Stimulated activated CD4-positive, alpha-beta T cell treated with anti-CD3 and anti-CD28 coated beads, Interleukin-1b, Interleukin-23, amount 100 ng/mL, for 48 hours (primary cell): ENCODE data around the gene MDC1.
"Not testable (repeated sequence)": the region's sequence is repeated elsewhere in the genome, so short reads cannot be mapped to it uniquely, and the experiment has no call there.

Source experiments
- DNase-seq: peaks from one replicate; pipeline ENCODE4 v3.0.0-alpha.2; 2020

MDC1 gene

GRCh38 chr6:30744054-30744805, 27.1 kb upstream of the MDC1 start, which contains the start of gene IER3:
Gene IER3, minus strand, starts transcription at chr6:30744547. Its CDS starts 29 bp downstream, at chr6:30744518.
- peak; percentile 92 for DNase-seq

- peak; percentile 54 for DNase-seq
Measured at GRCh38 chr6:30743099-30744053, 26.3 kb upstream of the MDC1 start.

- peak; percentile 97 for DNase-seq
Measured at GRCh38 chr6:30742316-30743098, 25.4 kb upstream of the MDC1 start, which contains the start of gene FLOT1. Gene FLOT1, minus strand, starts transcription at chr6:30742687. Its CDS starts 498 bp downstream, at chr6:30742189.

DNA sequence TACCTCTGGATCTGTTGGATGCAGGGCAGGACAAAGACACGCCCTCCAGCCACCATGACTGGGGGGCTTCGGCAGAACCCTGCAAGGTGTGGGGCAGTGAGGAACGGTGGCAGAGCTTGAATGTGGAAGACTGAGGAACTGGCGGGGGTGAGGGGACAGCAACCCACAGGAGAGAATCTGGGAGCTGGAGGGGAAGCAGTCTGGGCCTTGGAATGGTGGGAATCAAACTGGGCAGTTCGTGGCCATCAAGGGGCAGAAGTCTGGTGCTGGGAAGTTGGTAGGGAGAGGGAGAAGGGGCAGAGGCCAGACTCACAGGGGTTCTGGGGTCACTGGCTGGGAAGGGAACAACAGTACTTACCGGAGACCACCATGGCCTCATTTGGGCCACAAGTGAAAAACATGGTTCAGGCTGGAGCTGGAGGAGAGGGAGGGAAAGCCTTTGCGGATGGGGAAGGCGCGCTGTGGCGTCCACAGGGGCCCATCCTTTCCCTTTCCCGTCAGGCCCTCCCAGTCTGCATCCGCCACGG, 24.8 kb upstream of the MDC1 start:
- DNase-seq, result no peak

GRCh38 chr6:30741063-30741779, 24.1 kb upstream of the MDC1 start:
- no peak for DNase-seq

GRCh38 chr6:30740540-30740870, 23.4 kb upstream of the MDC1 start:
- no peak for DNase-seq

GRCh38 chr6:30738532-30738931, 21.5 kb upstream of the MDC1 start:
- DNase-seq, result no peak

GRCh38 chr6:30735668-30736314, 18.7 kb upstream of the MDC1 start:
- DNase-seq, result peak; percentile 54

GRCh38 chr6:30732237-30732943, 15.3 kb upstream of the MDC1 start:
- DNase-seq, result no peak

DNA sequence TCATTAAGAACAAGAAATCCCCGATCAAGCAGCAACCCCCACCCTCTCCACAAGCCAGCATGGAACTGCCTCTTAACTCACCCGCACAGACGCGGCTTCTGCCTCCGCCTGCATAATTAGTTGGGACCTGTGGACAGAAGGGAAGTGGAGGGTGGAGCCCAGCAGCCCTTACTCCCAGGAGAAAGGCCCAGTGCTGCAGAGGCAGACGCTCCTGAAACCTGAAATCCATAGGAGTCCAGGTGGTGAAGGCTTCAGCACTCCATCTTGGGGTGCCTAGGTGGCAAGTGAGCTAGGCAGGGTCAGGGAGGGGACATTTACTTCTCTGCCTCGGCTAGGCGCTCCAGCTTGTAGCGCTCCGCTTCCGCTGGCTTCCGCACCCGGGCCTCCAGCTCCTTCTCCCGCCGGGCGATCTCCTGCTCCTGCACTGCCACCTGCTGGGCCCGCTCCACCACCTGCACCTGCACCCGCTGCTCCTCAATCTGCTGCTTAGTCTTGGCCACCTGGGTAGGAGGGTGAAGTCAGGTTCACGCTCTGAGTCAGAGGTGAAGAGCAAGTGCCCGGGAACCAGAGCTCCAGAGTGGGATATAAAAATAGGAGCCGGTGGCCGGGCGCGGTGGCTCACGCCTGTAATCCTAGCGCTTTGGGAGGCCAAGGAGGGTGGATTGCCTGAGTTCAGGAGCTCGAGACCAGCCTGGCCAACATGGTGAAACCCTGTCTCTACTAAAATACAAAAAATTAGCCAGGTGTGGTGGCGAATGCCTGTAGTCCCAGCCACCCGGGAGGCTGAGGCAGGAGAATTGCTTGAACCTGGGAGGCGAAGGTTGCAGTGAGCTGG, 13.7 kb upstream of the MDC1 start:
- peak; percentile 91 for DNase-seq

GRCh38 chr6:30727920-30728553, 11.0 kb upstream of the MDC1 start:
- DNase-seq, result no peak

- DNase-seq, result no peak
Measured at GRCh38 chr6:30726506-30727413, 9.7 kb upstream of the MDC1 start.

DNA sequence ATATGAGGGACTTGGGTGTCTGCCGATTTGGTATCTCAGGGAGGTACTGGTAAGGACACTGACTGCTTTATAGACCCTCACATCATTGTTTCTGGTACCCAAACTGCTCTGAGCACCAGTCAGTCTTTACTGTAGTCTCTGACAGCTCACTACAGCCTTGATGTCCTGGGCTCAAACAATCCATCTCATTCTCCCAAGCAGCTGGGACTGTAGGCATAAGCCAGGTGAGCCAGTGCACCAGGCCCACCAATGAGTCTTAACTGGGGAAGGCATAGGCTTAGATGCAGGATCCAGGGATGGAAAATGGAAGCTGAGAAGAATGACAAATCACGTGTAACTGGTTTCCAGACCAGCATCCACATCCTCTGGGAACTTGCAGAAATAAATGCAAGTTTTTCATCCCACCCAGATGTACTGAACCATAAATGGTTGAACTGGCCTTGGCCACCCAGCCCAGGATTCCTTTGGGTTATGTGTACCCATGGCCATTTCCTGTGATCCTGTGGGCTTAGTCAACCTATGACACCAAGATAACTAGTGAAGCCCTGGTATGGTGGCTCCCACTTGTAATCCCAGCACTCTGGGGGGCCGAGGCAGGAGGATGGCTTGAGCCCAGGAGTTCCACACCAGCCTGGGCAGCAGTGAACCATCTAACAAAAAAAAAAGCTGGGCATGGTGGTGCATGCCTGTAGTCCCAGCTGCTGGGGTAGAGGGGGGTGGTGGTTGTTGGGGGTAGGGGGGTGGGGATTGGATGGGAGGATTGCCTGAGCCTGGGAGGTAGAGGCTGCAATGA, 8.8 kb upstream of the MDC1 start:
- no peak for DNase-seq

DNA sequence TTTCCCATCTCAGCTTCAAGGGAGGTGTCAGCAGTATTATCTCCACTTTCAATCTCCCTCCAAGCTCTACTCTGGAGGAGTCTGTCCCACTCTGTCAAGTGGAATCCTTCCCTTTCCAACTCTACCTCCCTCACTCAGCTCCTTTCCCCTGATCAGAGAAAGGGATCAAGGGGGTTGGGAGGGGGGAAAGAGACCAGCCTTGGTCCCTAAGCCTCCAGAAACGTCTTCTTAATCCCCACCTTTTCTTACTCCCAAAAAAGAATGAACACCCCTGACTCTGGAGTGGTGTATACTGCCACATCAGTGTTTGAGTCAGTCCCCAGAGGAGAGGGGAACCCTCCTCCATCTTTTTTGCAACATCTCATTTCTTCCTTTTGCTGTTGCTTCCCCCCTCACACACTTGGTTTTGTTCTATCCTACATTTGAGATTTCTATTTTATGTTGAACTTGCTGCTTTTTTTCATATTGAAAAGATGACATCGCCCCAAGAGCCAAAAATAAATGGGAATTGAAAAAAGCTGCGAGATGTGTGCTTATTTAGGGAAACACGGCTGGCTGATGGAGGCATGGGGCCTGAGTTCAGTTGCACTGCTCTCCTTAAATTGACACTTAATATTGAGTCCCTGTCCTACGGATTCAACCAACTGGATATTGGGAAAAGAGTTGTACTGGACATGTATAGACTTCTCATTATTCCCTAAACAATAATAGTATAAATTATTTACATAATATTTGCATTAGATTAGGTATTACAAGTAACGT, 8.0 kb upstream of the MDC1 start:
- no peak for DNase-seq

- not testable (repeated sequence) for DNase-seq
Measured at GRCh38 chr6:30723843-30724741, 7.0 kb upstream of the MDC1 start.
